ENCODE data around the gene IP6K3. TPM values are rescaled to one million over a fixed set of nuclear protein-coding genes. Genes with fewer than 3 reads are reported as not detected.
A peak's percentile ranks its signal among the peaks of the same experiment; 100 is the strongest.

The IP6K3 gene
- total RNA-seq, 1 donor from 2014 or later, result 0.08 TPM

DNA sequence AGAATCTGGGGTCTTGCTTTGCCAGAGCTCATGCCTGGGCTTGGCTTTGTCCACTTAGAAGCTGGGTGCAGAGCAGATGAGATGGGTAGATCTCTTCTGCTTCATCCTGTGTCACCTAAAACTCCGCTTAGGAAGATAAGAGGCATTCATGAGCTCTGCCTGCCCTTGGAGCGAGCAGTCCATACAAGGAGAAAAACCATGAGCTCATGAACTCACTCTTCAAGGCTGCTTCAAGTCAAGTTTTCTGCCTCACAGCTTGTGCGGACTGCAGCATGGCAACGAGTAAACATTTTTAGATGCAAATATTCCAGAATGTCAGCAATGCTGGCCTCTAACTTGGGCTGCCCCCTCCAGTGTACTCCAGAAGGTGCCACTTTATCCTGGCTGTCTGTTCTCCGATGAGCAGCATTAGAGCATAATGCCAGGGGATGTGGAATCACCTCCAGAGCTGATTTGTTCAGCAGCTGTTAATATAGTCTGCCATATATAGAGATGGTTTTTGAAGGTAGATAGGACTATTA, 24.5 kb downstream of the IP6K3 start:
- ATAC-seq, result no peak

DNA sequence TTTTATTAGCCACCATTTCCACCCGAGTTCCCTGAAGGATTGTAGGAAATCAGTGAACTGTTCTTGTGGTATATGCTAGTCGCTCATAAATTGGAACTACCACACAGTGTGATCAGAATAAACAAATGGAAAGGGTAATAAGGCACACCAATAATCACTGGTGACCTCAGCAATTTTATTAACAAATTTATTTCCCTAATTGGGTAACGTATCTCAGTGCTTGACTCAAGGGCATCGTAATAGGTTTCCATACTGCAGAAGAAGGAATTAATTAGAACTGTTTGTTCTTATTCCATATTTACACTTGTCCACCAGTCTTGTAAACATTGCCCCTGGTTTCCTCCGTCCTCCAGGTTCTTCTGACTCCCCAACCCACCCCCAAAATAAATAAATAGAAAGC, 25.2 kb downstream of the IP6K3 start:
- ATAC-seq, result no peak

- peak; percentile 23 for ATAC-seq
Observed at GRCh38 chr6:33720998-33721397, 25.7 kb downstream of the IP6K3 start.

DNA sequence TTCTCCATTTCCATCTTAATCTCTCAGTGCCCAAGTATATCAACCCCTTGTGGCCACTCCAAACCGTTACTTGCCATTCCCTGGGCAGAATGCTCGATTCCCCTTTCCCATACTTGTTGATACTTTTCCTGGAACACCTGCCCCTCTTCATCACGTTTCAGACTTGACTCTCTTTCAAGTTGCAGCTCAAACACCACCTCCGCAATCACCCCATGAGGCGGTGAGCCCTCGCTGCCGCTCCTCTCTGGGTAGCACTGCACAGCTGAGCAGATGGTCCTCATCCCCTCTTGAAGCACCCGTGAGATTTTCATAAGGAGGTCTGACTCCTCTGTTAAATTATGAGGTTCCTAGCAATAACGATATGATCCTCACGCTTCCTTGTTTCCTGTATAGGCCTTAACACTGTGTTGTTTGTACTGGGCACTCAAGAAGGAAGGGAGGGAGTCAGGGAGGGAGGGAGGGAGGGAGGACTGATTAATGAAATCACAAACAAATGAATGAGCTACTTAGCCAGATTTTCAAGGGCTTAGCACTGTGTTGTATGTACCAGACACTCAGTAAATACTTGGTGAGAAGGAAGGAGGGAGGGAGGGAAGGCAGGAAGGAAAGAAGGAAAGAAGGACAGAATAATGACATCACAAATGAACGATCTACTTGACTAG, 27.2 kb downstream of the IP6K3 start:
- ATAC-seq, result peak; percentile 52

DNA sequence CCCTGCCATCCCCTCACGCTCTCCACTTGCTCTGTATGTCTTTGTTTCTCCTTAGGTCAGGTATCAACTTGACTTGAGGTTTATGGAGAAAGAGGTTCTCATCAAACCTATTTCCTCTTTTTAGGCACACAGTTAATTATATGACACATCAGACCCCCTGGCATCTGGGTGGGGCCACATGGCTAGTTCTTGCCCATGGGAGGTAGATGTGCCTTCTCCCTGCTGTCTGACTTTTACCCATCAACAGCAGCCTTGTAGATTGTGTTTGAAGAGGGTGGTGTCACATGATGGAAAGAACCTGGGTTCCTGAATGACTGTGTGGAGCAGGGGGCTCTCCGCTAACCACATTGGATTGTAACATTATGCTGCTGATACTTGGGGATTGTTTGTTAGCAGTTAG, 28.0 kb downstream of the IP6K3 start:
- ATAC-seq, result peak; percentile 4

GRCh38 chr6:33717934-33718455, 28.7 kb downstream of the IP6K3 start:
- ATAC-seq, result no peak

DNA sequence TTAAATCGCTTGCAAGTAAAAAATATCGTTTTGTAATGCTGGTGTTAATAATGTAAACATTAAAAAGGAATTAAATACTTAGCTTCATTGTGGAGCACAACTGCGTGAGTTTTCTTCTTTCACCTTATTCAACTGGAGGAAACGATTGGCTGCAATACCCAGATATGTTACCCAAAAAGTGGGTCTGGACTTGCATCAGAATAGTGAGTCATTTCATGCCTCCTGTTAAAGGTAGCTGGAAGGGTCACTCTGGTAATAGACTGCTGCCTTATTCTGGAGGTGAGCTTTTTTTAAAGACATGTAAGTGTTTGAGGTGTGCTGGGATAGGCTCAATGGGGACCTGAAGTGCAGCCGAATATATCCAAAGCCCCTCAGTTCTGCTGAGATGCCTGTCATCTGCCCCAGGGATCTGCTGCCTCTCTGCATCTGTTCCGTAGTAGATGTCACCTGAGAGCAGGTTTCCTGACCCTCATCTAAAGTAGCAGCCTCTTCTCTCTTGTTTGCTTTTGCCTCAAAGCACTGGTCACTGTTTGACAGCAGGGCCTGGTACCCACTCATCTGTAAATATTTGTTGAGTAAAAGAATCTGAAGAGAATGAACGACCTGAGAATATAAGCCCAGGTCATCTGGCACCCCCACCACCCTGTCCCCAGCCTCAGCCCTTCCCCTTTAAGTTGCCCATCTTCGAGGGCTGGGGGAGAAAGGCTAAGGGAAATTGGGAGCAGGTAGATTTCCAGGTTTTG, 29.6 kb downstream of the IP6K3 start:
- peak; percentile 26 for ATAC-seq

DNA sequence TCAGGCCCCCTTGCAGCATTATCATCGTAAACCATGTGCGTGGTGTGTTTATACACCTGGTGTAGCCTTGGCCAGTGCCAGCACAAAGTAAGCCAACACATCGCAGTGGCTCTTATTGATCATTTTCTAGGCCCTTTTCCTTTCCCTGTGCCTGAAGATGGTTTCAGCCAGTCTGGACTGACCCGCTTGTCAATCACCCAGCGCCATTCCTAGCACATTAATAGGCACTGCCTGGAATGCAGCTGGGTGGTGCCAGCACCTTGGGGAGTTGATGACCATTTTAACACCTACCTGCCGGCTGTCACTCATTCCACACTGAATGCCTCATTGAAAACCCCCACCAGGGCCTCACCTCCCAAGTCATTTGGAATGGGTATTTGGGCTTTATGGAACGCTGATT, 30.3 kb downstream of the IP6K3 start:
- ATAC-seq, result peak; percentile 71

DNA sequence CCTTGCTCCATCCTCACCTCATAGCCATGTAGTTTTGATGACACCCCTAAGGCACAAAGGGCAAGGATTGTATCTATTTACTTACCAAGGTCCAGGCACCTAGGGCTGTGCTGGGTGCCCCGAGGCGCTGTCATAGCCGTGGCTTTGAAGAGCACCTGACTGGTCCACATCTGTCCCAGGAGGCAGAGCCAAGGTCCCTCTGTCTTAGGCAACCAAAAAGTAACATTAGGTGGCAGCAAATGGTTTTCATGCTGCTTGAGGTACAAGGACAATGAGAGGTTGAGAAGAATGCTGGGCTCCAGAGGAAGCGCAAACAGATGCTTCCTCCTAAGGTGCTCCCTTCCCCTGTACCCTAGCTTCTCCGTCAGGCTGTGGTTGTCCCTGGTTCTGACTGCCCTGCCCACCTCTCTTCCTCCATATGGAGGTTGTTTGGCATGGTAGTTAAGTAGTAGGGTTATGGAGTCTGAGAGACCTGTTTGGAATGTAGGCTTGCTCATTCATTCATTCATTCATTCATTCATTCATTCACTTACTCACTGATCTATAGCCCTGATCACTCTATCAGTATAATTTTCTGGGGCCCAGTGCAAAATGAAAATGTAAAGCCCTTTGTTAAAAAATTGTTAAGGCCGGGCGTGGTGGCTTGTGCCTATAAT, 32.2 kb downstream of the IP6K3 start:
- no peak for ATAC-seq

GRCh38 chr6:33713786-33714185, 32.9 kb downstream of the IP6K3 start:
- ATAC-seq, result no peak

GRCh38 chr6:33712914-33713313, 33.8 kb downstream of the IP6K3 start:
- ATAC-seq, result no peak

- ATAC-seq, result peak; percentile 90
Observed at GRCh38 chr6:33711140-33712129, 35.3 kb downstream of the IP6K3 start, which contains the start of gene UQCC2. UQCC2 (minus strand) TSS chr6:33711700; CDS start chr6:33711686, 14 bp downstream.

GRCh38 chr6:33710296-33711121, 36.2 kb downstream of the IP6K3 start:
- ATAC-seq, result peak; percentile 36

DNA sequence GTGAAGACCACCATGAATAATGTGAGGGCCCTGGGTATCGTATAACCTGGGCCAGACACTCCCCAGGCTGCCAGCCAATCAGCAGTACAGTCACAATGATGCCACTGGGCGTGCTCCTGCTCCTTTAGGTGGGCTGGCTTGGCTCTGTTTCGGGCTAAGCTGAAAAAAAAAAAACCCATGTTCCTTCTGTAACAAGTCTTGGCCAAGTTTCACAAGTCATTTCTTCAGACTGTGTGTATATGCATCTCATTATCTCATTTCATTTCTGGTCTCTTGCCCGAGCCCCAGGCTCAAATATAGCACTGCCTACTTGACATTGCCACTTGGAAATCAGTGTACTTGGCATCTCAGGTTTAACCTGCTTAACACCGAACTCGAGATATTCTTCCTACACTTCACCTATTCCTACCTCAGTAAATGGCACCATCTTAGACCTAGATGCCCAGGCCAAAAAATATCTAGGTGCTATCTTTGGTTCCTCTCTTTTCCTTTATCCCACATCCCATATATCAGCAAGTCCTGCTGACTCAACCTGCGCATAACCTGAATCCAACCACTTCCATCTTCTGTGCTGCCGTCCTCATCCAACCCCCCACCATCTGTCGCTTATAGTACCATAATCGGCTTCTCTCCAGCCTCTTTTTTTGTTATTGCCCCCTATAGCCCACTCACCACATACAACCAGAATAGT, 37.0 kb downstream of the IP6K3 start:
- peak; percentile 4 for ATAC-seq

DNA sequence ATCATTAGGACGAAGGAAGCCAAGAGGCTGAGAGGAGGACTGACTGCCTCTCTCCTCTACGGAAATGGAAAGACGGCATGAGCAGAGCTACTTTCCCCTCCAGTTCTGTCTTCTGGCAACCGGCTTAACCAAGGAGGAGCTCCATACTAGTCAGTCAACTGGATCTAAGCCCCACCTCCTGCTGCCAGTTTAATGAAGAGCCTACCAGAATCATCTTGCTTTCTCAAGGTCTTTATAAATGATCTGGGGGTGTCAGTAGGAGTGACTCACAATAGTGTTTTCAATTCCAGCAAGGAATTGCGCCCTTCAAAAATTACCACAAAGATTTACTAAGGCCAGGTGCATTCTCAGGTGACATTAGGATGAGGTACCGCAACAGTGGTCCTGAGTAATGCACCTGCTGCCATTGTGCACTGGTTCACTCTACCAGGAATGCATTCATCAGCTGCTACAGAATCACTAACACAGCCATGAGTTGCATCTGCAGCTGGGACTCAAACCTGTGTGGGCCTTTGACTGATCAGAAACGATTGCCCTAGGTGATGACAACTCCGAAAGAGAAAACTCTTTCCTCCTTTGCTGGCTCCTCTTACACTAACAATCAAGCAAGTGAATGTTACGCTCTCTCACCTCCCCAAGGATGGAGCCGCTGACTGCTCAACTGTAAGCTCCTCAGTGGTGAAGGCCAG, 38.0 kb downstream of the IP6K3 start:
- ATAC-seq, result no peak

DNA sequence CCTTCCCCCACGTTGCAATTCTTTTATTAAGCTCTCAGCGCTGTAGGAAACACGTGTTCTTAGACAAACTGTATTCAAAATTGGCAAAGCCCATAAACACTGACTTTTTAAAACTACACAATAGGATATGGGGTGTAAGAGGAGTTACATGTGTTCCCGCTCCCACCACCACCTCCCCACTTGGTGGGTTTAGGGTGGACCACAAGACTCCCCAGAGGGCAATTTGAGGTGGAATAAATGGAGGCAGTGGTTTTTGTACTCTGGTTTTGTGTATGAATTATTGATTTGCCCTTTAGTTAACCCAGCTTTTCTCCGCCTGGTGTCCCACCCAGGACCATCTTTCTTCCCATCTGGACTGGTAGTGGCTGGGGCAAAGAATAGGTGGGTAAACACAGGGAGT, 38.9 kb downstream of the IP6K3 start:
- no peak for ATAC-seq

GRCh38 chr6:33705955-33706725, 40.6 kb downstream of the IP6K3 start:
- no peak for ATAC-seq

DNA sequence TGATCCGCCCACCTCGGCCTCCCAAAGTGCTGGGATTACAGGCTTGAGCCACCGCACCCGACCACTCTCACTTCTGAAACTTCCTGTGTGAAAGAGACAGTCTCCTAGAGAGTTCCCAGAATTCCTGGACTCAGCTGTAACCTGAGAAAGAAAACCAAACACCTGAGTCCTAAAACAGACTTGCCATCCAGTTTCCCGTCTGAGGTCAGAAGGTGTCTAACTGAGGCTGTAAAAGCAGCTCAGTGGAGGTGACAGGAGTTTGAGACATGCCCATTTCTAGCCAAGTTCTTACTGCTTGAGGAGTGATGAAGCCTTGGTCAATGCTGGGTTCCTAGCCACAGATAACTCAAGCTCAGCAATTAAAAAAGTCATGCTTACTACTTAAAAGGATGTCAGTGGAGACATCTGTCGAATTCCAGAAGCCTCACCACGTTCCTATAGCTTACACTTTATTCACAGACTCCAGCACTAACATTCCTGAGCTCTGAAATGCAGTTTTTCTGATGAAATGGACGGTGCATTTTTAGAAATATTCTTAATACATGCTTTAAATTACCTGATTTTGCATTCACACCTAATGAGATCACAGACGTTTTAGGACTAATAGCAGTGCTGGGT, 41.3 kb downstream of the IP6K3 start:
- no peak for ATAC-seq

Data from esophagus mucosa (tissue), 1 donor.